HUES6 (cell line): ENCODE data around the gene SYNJ2.

Experiments
- H3K27ac ChIP-seq: 2 replicates; pipeline ENCODE4 v1.7.0; 2013; ENCODE audit warnings: low read depth, mild to moderate bottlenecking, low read length, inconsistent platforms
- H3K27me3 ChIP-seq: 2 replicates; pipeline ENCODE4 v1.6.1; 2013; ENCODE audit warnings: low read length; ENCODE audit not compliant: control insufficient read depth, insufficient read depth
- H3K36me3 ChIP-seq: 2 replicates; pipeline ENCODE4 v1.6.1; 2013; ENCODE audit warnings: low read length; ENCODE audit not compliant: control insufficient read depth, insufficient read depth
- H3K4me1 ChIP-seq: 2 replicates; pipeline ENCODE4 v1.6.1; 2013; ENCODE audit warnings: low read length; ENCODE audit not compliant: control insufficient read depth, insufficient read depth
- H3K4me3 ChIP-seq: 2 replicates; pipeline ENCODE4 v1.5.1; 2013; ENCODE audit warnings: low read depth, low read length
- H3K9ac ChIP-seq: one replicate; pipeline ENCODE4 v1.6.1; 2013; ENCODE audit warnings: mild to moderate bottlenecking, low read length
- H3K9me3 ChIP-seq: 2 replicates; pipeline ENCODE4 v1.6.1; 2013; ENCODE audit warnings: low read depth, low read length; ENCODE audit not compliant: control insufficient read depth, insufficient read depth

The SYNJ2 gene

DNA sequence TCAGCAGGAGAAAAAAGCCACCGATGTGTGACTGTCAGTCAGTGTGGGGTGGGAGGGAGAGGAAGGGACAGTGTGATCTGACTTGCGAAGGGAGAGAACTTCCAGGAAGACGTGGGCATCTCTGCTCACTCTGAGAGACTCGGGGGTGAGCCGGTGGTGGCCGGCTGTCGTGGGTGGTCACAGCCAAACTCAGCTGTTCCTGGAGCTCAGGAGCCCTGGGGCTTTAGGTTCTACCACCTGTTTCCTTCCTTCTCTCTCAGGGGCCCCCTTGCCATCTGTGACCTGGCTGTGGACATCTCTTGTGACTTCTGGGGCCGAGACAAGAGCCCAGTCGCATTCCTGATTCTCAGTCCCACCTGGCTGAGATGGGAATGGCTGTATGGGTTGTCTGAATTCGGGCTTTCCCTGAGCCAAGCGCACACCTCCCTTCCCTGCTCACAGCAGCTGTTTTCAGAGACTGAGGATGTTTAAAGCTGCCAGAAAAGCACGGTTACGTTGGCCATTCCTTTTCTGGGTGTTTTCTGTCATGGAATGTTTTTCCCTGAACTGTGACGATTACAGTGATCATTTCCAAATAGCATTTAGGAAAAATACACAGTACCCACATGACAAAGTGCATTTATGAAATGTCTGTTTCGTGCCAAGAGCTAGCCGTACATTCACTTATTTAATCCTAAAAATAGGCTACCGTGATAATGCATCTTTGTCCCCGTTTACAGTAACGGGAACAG is 36.5 kb downstream of the SYNJ2 start:
- H3K4me1 ChIP-seq, result peaks cover 6% of the 10 kb centered on the region; the same call in 1 of the 2 replicates
- no peak overlapping the region for H3K27ac ChIP-seq
- no peak overlapping the region for H3K4me3 ChIP-seq
- no peaks in the 10 kb centered on the region for H3K9me3 ChIP-seq
- H3K27me3 ChIP-seq, result no peaks in the 10 kb centered on the region
- peaks cover 8% of the 10 kb centered on the region for H3K36me3 ChIP-seq
- H3K9ac ChIP-seq, result no peak overlapping the region

GRCh38 chr6:158018851-158019361 is 37.2 kb downstream of the SYNJ2 start:
- Histone ChIP-seq H3K9ac (no peak overlapping the region), H3K9me3 (no peaks in the 10 kb centered on the region), H3K27me3 (no peaks in the 10 kb centered on the region), H3K4me1 (peaks cover 6% of the 10 kb centered on the region; the same call in 1 of the 2 replicates), H3K27ac (no peak overlapping the region), H3K4me3 (no peak overlapping the region), H3K36me3 (peaks cover 8% of the 10 kb centered on the region)

DNA sequence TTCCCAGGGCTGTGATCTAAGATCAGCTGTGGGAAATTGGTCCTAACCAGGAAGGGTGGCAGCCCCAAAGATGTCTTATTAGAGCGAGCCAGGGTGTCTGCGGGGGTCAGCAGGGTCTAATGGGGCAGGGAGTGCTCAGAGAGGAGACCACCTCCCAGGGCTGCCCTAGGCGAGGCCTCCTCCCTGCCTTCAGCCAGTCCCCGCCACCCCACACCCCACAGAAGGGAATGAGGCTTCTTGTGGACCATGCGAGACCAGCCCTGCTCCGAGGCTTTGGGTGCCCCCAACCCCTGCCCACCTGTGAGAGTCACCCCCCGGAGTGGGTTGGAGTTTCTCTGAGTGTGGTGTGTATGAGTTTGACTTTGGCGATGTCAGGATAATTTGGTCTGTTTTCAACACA is 37.8 kb downstream of the SYNJ2 start:
- H3K4me1 ChIP-seq, result peaks cover 6% of the 10 kb centered on the region; the same call in 1 of the 2 replicates
- no peak overlapping the region for H3K27ac ChIP-seq
- H3K9me3 ChIP-seq, result no peaks in the 10 kb centered on the region
- no peak overlapping the region for H3K4me3 ChIP-seq
- peaks cover 8% of the 10 kb centered on the region for H3K36me3 ChIP-seq
- no peaks in the 10 kb centered on the region for H3K27me3 ChIP-seq
- no peak overlapping the region for H3K9ac ChIP-seq

DNA sequence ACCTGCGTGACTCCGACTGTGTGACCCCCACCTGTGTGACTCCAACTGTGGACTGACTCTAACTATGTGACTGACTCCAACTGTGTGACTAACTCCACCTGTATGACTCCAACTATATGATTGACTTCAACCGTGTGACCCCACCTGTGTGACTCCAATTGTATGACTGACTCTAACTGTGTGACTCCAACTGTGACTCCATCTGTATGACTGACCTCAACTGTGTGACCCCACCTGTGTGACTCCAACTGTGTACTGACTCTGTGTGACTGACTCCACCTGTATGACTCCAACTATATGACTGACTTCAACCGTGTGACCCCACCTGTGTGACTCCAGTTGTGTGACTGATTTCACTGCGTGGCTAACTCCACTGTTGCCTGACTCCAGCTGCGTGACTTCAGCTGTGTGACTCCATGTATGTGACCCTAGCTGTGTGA is 38.6 kb downstream of the SYNJ2 start:
- Histone ChIP-seq H3K4me3 (no peak overlapping the region), H3K4me1 (peaks cover 6% of the 10 kb centered on the region; the same call in 1 of the 2 replicates), H3K9ac (no peak overlapping the region), H3K27ac (no peak overlapping the region), H3K36me3 (peaks cover 8% of the 10 kb centered on the region), H3K27me3 (no peaks in the 10 kb centered on the region), H3K9me3 (no peaks in the 10 kb centered on the region)

DNA sequence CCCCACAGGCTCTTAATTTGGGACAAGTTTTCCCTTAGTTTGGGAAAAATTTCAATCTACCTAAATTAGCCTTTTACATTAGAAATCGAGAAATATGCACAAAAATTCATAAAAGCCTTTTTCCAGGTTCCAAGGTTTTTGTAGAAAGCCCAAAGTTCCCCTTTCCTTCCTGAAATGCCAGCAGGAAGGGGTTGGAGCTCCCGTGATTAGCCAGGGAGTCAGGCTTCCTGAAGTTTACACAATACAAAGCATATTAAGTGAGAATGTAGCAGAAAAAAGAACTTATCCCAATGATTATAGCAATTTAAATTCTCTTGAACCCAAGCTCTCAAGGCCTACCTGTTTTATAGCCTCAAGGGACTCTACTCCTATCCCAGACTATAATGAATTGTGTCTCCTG is 39.1 kb downstream of the SYNJ2 start:
- no peak overlapping the region for H3K4me3 ChIP-seq
- peaks cover 6% of the 10 kb centered on the region; the same call in 1 of the 2 replicates for H3K4me1 ChIP-seq
- H3K27me3 ChIP-seq, result no peaks in the 10 kb centered on the region
- H3K9me3 ChIP-seq, result no peaks in the 10 kb centered on the region
- H3K27ac ChIP-seq, result no peak overlapping the region
- H3K36me3 ChIP-seq, result peaks cover 8% of the 10 kb centered on the region
- no peak overlapping the region for H3K9ac ChIP-seq

- Histone ChIP-seq H3K9me3 (no peaks in the 10 kb centered on the region), H3K27ac (no peak overlapping the region), H3K4me3 (no peak overlapping the region), H3K36me3 (peaks cover 8% of the 10 kb centered on the region), H3K9ac (no peak overlapping the region), H3K27me3 (no peaks in the 10 kb centered on the region), H3K4me1 (peaks cover 11% of the 10 kb centered on the region; the same call in 1 of the 2 replicates)
Observed at GRCh38 chr6:158021376-158021775, 39.7 kb downstream of the SYNJ2 start.

GRCh38 chr6:158021814-158022748 is 40.4 kb downstream of the SYNJ2 start:
- no peaks in the 10 kb centered on the region for H3K9me3 ChIP-seq
- peaks cover 8% of the 10 kb centered on the region for H3K36me3 ChIP-seq
- H3K9ac ChIP-seq, result no peak overlapping the region
- H3K27me3 ChIP-seq, result no peaks in the 10 kb centered on the region
- peaks cover 13% of the 10 kb centered on the region; the same call in 1 of the 2 replicates for H3K4me1 ChIP-seq
- H3K27ac ChIP-seq, result no peak overlapping the region
- no peak overlapping the region for H3K4me3 ChIP-seq

DNA sequence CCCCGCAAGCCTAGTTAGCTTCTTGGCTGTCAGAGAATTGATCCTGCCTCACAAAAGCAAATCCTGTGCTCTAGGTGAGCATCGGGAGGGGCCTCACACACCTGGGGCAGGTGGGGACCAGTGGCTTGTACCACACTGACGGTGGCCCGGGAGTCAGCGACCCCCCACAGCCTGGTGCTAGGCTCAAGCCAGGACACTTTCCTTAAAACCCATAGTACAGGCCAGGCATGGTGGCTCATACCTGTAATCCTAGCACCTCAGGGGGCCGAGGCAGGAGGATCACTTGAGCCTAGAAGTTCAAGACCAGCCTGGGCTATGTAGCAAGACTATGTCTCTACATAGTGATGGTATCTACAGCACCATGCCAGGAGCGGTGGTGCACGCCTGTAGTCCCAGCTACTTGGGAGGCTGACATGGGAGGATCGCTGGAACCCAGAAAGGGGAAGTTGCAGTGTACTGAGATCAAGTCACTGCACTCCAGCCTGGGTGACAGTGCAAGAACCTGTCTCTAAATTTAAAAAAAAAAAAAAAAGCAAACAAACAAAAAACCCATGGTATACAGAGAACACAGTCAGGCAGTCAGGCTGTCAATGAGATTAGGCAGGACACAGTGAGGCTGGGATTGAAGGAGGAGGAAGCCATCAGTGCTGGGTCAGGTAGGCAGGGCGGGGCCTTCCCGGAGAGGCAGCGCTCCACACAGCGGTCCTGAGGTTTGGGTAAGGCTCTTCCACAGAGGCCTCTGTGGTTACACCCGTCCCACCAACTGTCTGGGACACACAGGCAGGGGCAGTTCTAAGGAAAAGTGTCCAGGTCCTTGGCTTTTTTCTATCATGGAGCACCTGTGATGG is 41.3 kb downstream of the SYNJ2 start:
- H3K27ac ChIP-seq, result no peak overlapping the region

GRCh38 chr6:158023597-158023939 is 41.9 kb downstream of the SYNJ2 start:
- Histone ChIP-seq H3K4me1 (peaks cover 16% of the 10 kb centered on the region; the same call in 1 of the 2 replicates), H3K9me3 (no peaks in the 10 kb centered on the region), H3K36me3 (peaks cover 8% of the 10 kb centered on the region), H3K4me3 (no peak overlapping the region), H3K9ac (no peak overlapping the region), H3K27me3 (no peaks in the 10 kb centered on the region), H3K27ac (no peak overlapping the region)

More for the DNA sequence above, 41.3 kb downstream of the SYNJ2 start:
- Histone ChIP-seq H3K36me3 (peaks cover 8% of the 10 kb centered on the region), H3K4me3 (no peak overlapping the region), H3K27me3 (no peaks in the 10 kb centered on the region), H3K9me3 (no peaks in the 10 kb centered on the region), H3K9ac (no peak overlapping the region), H3K4me1 (peaks cover 16% of the 10 kb centered on the region; the same call in 1 of the 2 replicates)

GRCh38 chr6:158024566-158025297 is 43.1 kb downstream of the SYNJ2 start:
- Histone ChIP-seq H3K36me3 (peaks cover 8% of the 10 kb centered on the region), H3K27me3 (no peaks in the 10 kb centered on the region), H3K4me3 (no peak overlapping the region), H3K27ac (no peak overlapping the region), H3K9ac (no peak overlapping the region), H3K9me3 (no peaks in the 10 kb centered on the region), H3K4me1 (peaks cover 16% of the 10 kb centered on the region; the same call in 1 of the 2 replicates)
